GM10266 (cell line): ENCODE data around the gene SCUBE1.

Experiments
- DNase-seq: peaks from one replicate; pipeline ENCODE4 v3.0.0; 2012; ENCODE audit errors: extremely low spot score
- CTCF ChIP-seq: IDR thresholded peaks from 2 replicates; pipeline ENCODE4 v1.5.1; 2012; ENCODE audit warnings: mild to moderate bottlenecking, low read depth; ENCODE audit not compliant: control insufficient read depth, insufficient read depth; ENCODE audit errors: missing control alignments

Gene SCUBE1

DNA sequence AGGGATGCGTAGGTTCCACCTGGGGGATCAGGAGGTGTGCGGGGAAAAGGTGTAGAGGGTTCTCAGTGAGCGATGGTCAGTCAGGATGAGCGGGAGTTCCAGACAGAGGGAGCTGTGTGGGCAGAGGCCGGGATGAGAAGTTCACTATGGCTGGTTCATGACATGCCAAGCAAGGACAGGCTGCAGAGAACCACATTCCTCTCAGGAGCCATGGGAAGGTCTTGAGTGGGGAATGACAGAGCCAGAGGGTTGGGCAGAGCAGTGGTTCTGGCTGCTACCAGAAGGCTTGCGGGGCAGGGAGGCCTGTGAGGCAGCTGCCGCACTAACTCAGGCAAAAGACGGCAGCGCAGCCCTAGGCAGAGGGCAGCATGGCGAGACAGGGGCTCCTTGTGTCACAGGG, 66.1 kb downstream of the SCUBE1 start:
- DNase-seq = no peak
- TF ChIP-seq CTCF = no peak

DNA sequence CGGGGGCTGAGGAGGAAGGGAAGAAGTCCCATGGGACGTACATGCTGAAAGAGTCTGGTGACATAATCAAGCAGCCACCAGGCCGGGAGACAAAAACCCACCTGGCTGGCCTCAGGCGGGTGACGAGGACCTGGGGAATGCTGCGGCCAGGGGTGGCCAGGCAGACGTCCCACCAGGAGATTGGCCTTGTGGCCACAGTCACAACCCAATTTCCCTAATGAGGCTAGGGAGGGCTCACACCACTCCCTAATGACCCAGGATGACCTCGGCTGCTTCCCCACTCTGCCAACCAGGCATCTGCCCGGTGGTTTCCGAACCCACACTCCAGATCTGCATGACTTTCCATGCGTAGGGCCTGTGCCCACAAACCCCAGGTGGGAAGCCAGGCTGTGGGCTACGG, 66.9 kb downstream of the SCUBE1 start:
- no peak for DNase-seq
- no peak for TF ChIP-seq CTCF

DNA sequence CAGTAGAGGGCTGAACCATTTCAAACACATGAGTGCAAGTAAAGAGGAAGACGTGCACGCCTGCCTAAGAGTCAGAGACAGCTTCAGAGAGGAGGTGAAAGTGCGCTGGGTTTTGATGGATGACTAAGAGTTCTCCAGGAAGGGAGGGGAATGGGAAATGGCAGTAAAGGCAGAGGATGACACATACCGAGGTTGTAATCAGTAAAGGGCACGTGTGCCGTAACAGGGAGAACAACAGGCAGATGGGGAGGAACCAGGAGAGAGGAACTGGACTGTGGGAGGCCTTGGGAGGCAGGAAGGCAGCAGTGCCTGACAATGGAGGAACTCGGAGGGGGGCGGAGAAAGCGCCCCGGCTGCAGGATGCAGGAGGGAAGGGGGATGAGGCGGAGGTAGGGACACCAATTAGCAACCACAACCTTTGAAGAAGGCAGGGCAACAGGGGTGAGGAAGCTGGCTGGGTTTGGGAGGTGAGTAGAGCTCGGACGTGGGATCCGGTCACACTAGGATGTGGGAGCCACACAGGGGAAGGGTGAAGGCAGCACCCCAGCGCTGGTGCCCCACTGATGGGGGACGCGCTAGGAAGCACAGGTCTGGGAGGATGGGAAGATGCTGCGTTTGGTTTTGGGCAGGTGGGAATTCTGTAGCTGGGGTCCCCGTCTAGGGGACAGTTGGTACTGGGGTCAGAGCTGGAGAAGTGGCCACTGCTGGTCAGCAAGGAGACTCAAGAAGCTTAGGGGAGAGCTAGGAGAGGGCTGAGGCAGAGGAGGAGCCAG, 67.4 kb downstream of the SCUBE1 start:
- no peak for DNase-seq
- no peak for TF ChIP-seq CTCF

DNA sequence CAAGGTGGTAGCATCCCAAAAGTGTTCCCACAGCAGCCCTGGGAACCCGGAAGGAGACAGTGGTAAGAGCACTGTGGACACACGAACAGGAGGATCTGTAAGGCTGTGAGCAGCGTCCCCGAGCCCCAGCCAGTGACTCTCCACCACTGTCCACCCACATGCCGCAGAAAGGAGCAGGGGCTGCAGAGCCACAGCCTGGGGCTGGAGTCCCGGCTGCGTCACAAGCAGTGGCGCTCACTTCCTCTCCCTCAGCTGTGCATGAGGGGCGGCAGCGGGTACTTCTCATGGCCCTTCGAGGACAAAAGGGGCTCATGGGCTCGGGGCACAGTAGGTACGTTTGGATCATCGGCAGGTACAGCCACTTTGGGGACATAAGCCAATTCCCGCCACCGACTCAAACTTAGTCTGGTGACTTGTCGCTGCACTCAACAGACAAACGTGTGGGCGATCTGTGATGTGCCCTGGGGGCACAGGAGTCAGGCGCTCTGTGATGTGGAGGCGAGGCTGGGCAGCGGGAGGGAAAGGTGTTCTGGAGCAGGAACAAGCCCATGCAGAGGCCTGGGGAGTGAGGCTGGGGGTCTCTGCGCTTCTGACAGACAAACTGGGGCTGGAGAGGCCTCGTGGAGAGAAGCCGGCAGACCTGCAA, 68.5 kb downstream of the SCUBE1 start:
- no peak for DNase-seq

DNA sequence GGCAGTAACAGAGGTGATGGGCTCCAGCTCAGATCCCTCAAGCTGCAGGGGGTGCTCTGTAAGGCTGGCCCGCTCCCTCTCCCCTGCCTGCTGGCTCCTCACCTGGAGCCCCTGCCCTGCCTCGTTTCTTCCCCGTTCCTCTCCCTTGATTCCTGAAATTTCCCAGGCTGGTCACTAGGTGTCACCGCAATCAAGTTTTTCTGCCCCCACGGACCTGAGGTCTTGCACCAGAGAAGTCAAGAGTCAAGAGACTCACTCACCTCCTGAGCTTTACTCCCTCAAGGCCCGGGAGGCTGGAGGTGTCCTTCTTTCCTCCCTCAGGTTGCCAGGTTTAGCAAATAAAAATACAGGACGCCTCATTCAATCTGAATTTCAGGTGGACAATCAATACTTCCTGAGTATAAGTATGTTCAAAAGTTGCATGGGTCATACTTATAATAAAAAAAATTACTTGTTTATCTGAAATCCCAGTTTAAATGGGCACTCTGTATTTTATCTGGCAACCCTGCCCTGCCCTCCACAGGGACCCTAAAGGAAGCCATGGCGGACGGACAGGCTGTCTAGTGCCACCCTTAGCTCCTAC, 69.2 kb downstream of the SCUBE1 start:
- peak; percentile 76 for DNase-seq
- TF ChIP-seq CTCF = peak; percentile 82

More for the DNA sequence above, 68.5 kb downstream of the SCUBE1 start:
- no peak for TF ChIP-seq CTCF

- no peak for DNase-seq
- no peak for TF ChIP-seq CTCF
Measured at GRCh38 chr22:43272869-43273318, 70.3 kb downstream of the SCUBE1 start.

DNA sequence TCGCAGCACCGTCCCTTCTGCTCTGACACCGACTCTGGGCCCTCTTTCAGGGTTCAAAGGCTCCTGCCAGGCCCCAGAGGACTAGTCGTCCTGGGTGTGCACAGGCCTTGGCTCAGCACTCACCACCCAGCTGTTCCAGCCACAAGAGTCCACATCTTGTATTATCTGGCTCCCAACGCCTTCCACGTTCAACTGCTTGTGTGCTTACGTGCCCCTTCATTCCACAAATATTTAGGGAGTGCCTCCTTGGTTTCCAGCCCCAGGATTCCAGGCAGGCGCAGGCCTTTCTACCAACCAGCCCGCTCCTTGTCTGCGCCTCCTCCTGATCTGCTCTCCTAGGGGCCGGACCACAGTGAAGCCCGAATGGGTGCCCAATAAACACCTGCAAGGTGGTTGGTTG, 70.9 kb downstream of the SCUBE1 start:
- no peak for DNase-seq
- TF ChIP-seq CTCF = no peak
